Ascending aorta (tissue), 2 donors: Measurements from ENCODE around the gene TAX1BP3. TPM values are rescaled to one million over a fixed set of nuclear protein-coding genes. Genes with fewer than 3 reads are reported as not detected.
A peak's percentile ranks its signal among the peaks of the same experiment; 100 is the strongest.

ENCODE experiments used
- DNase-seq, 2 donors: peaks; one replicate each; pipeline ENCODE4 v3.0.0-alpha.2; 2019; ENCODE audit warnings: low spot score in 2 of 2
- H3K27ac ChIP-seq, 2 donors: fragments of 200-600 bp; sonication (generic); one replicate each; pipeline ENCODE4 v1.5.1; 2016 to 2017; ENCODE audit warnings: mild to moderate bottlenecking in 1 of 2
- H3K27me3 ChIP-seq: fragments of 200-600 bp; sonication (generic); one replicate; pipeline ENCODE4 v1.5.1; 2017
- H3K36me3 ChIP-seq, 2 donors: fragments of 200-600 bp; sonication (generic); one replicate each; pipeline ENCODE4 v1.5.1; 2016
- H3K4me1 ChIP-seq, 2 donors: fragments of 200-600 bp; sonication (generic); one replicate each; pipeline ENCODE4 v1.5.1; 2016 to 2017; ENCODE audit warnings: mild to moderate bottlenecking in 1 of 2
- H3K4me3 ChIP-seq, 2 donors: fragments of 200-600 bp; sonication (generic); one replicate each; pipeline ENCODE4 v1.5.1; 2016 to 2017; ENCODE audit warnings: mild to moderate bottlenecking in 1 of 2
- H3K9me3 ChIP-seq, 2 donors: fragments of 200-600 bp; sonication (generic); one replicate each; pipeline ENCODE4 v1.5.1; 2016
- intact Hi-C: fragments of 100-400 bp; cut with DNase I; formaldehyde crosslinking; loops from one replicate; pipeline ENCODE4 v1.15.1; 2023
- total RNA-seq: library from RNA; depleted of rRNA; stranded (reverse); fragments of >200 nt; gene quantifications from one replicate; pipeline ENCODE4 v1.1.0, GENCODE V29; 2016
- TF ChIP-seq, protein P1 (sequence below), 3 experiments: fragments of 200-600 bp in 2 of 3; fragments of 450-650 bp in 1 of 3; sonication (generic) in 2 of 3; IDR thresholded peaks; one replicate each; pipeline ENCODE4 v1.5.1; 2016 to 2019; ENCODE audit warnings: antibody characterized with exemption in 3 of 3, mild to moderate bottlenecking in 1 of 3, moderate library complexity in 1 of 3

TAX1BP3 gene
- total RNA-seq, 1 donor from 2014 or later: 165 TPM

DNA sequence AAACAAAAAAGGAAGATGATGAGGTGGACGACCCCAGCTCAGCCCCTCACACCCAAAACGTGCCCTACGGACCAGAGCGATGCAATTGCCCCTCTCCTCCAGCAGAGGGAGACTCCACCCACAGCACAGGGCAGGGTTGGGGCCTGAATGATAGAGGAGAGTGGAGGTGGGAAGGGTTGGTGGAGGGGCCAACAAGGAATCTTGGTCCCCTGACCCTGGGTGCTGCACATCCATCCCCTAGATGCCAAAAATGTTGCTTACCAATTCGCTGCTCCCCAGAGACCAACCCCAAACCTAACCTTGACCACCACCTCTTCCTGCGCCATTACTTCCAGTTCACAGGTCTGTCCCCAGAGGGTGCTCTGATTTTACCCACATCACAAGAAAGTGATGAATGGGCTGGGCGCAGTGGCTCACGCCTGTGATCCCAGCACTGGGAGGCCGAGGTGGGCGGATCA is 14.7 kb upstream of the TAX1BP3 start:
- no peak for DNase-seq
- Histone ChIP-seq H3K27ac (no peak overlapping the region), H3K4me1 (no peaks in the 10 kb centered on the region), H3K4me3 (no peak overlapping the region), H3K36me3 (no peaks in the 10 kb centered on the region), H3K27me3 (no peaks in the 10 kb centered on the region), H3K9me3 (no peaks in the 10 kb centered on the region)
- intact Hi-C loops: no loop called here
- TF ChIP-seq, protein P1, sequence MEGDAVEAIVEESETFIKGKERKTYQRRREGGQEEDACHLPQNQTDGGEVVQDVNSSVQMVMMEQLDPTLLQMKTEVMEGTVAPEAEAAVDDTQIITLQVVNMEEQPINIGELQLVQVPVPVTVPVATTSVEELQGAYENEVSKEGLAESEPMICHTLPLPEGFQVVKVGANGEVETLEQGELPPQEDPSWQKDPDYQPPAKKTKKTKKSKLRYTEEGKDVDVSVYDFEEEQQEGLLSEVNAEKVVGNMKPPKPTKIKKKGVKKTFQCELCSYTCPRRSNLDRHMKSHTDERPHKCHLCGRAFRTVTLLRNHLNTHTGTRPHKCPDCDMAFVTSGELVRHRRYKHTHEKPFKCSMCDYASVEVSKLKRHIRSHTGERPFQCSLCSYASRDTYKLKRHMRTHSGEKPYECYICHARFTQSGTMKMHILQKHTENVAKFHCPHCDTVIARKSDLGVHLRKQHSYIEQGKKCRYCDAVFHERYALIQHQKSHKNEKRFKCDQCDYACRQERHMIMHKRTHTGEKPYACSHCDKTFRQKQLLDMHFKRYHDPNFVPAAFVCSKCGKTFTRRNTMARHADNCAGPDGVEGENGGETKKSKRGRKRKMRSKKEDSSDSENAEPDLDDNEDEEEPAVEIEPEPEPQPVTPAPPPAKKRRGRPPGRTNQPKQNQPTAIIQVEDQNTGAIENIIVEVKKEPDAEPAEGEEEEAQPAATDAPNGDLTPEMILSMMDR (IDR thresholded peaks at IDR 0.05): peak; percentile 52 to 74 (median 65)

DNA sequence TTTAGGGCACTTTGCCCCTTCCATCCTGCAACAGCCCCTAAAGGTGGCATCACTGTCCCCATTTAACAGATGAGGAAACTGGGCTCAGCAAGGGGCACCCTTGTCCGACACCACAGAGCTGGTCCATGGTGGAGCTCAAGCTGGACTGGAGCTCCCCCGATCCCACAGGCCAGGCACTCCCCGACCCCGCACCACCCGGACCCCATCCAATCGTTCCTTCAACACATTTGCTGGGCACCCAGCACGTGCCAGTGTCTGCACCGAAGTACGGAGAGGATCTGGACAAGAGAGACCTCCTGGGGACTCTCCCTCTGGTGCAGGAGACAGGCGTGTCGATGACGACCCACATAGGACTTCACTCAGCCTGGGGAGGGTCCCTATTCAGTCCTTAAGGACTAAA is 13.7 kb upstream of the TAX1BP3 start:
- Histone ChIP-seq H3K4me1 (no peaks in the 10 kb centered on the region), H3K9me3 (no peaks in the 10 kb centered on the region), H3K27me3 (no peaks in the 10 kb centered on the region), H3K27ac (no peak overlapping the region), H3K36me3 (no peaks in the 10 kb centered on the region), H3K4me3 (no peak overlapping the region)
- DNase-seq: no peak
- TF ChIP-seq, protein P1 (IDR thresholded peaks at IDR 0.05): no peak
- intact Hi-C loops: no loop called here

DNA sequence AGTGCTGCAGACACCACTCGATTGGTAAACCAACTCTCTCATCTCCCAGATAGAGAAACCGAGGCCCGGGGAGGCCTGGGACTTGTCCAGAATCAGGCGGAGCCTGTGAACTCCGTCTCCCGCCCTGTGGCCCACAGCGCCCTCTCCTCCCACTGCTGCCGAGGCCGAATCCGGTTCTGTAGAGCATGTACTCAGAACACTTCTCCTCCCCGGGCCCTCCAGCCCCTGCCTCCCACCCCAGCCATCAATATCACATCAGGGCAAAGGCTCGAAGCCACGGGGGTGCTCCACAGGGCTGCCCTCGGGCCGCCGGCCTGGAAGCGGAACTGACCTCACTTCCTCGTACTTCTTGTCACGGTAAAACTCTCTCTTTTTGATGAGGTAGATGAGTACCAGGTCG is 13.2 kb upstream of the TAX1BP3 start:
- intact Hi-C loops: no loop called here
- no peak for DNase-seq
- H3K27me3 ChIP-seq: no peaks in the 10 kb centered on the region
- H3K36me3 ChIP-seq: no peaks in the 10 kb centered on the region
- no peaks in the 10 kb centered on the region for H3K9me3 ChIP-seq
- TF ChIP-seq, protein P1 (IDR thresholded peaks at IDR 0.05): no peak
- no peak overlapping the region for H3K4me3 ChIP-seq
- H3K4me1 ChIP-seq: no peaks in the 10 kb centered on the region
- H3K27ac ChIP-seq: no peak overlapping the region

DNA sequence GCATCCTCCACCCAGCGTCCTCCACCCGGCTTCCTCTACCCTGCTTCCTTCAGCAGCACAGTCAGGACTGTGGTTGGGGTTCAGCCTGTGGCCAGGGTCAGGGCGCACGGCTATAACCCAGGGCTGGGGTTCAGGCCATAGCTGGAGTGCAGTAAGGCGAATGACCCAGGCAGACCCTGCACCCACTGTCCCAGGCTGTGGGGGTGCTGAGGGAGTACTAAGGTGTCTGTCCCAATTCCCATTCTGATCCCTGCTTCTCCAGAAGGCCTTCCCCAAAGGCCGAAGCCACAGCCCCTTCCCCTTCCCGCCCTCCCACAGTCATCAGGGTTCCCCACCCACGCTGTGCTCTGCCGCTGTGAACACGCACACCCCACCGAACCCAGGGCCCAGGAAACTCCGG is 12.7 kb upstream of the TAX1BP3 start:
- no peak for DNase-seq
- intact Hi-C loops: no loop called here
- H3K4me3 ChIP-seq: no peak overlapping the region
- H3K9me3 ChIP-seq: no peaks in the 10 kb centered on the region
- TF ChIP-seq, protein P1 (IDR thresholded peaks at IDR 0.05): no peak
- no peaks in the 10 kb centered on the region for H3K36me3 ChIP-seq
- no peaks in the 10 kb centered on the region for H3K4me1 ChIP-seq
- no peaks in the 10 kb centered on the region for H3K27me3 ChIP-seq
- no peak overlapping the region for H3K27ac ChIP-seq

DNA sequence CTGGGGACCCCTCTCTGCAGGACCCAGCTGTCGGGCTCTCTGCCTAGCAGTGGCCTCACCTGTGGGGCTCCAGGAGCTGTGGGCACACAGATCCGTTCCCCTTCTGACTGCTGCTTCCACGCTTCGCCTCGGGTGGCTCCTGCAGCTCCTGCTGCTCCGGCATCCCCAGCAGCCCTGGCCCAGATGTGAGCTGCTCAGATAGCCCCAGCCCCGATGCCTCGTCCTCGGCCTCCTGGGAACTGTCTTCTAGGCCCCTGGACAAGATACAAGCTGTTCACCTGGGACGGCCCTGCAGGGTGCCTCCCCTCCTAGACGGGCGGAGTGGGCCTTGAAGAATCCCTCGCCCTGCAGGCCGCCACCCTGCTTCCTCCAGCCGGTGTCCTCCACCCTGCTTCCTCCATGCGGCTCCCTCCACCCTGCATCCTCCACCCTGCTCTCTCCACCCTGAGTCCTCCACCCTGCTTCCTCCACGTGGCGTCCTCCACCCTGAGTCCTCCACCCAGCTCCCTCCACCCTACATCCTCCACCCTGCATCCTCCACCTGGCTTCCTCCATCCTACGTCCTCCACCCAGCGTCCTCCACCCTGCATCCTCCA is 11.3 kb upstream of the TAX1BP3 start:
- Histone ChIP-seq H3K4me1 (no peaks in the 10 kb centered on the region), H3K27me3 (no peaks in the 10 kb centered on the region), H3K9me3 (no peaks in the 10 kb centered on the region), H3K4me3 (no peak overlapping the region), H3K36me3 (no peaks in the 10 kb centered on the region), H3K27ac (no peak overlapping the region)
- TF ChIP-seq, protein P1 (IDR thresholded peaks at IDR 0.05): no peak
- intact Hi-C loops: no loop called here
- DNase-seq: no peak
